Adrenal gland (tissue), 5 donors: Measurements from ENCODE around the gene FAM83C.

Experiments
- POLR2A ChIP-seq, 2 donors: fragments of 450-650 bp; IDR thresholded peaks; one replicate each; pipeline ENCODE4 v1.6.1; 2017; ENCODE audit warnings: antibody characterized with exemption in 2 of 2, mild to moderate bottlenecking in 2 of 2, moderate library complexity in 1 of 2
- TF ChIP-seq, protein P1 (sequence below), 6 experiments: fragments of 450-650 bp in 4 of 6; fragments of 200-600 bp in 2 of 6; sonication (generic) in 1 of 6; IDR thresholded peaks; 1 replicate in 5 of 6; 2 replicates in 1 of 6; pipeline versions ENCODE4 v1.5.1 to v1.8.0; 2016 to 2021; ENCODE audit warnings: antibody characterized with exemption in 6 of 6, mild to moderate bottlenecking in 2 of 6, moderate library complexity in 1 of 6
- donor health status: DM: no; HTN: no; CAD: no.

DNA sequence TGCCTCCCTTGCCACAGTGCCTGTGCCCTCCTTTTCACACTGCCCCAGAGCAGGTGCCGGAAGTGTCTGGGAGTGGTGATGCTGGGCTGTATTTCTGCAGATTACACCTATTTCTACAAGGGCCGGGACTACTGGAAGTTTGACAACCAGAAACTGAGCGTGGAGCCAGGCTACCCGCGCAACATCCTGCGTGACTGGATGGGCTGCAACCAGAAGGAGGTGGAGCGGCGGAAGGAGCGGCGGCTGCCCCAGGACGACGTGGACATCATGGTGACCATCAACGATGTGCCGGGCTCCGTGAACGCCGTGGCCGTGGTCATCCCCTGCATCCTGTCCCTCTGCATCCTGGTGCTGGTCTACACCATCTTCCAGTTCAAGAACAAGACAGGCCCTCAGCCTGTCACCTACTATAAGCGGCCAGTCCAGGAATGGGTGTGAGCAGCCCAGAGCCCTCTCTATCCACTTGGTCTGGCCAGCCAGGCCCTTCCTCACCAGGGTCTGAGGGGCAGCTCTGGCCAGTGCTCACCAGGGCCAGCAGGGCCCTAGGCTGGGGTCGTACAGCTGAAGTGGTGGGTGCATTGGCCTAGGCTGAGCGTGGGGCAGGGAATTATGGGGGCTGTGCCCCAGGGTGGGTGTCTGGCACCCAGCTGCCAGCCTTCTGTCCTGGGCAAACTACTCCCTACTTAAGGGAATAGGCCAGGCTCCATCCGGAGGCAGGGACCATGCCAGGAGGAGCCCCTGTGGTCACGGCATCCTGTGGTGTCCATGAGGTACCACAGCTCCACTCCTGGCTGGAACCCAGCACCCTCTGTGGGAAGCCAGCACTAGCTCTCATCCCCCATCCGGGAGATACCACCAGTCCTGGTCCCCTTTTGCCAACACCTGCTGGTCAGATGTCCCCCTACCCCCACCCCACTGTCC lies 17.8 kb downstream of the FAM83C start:
- TF ChIP-seq, protein P1, sequence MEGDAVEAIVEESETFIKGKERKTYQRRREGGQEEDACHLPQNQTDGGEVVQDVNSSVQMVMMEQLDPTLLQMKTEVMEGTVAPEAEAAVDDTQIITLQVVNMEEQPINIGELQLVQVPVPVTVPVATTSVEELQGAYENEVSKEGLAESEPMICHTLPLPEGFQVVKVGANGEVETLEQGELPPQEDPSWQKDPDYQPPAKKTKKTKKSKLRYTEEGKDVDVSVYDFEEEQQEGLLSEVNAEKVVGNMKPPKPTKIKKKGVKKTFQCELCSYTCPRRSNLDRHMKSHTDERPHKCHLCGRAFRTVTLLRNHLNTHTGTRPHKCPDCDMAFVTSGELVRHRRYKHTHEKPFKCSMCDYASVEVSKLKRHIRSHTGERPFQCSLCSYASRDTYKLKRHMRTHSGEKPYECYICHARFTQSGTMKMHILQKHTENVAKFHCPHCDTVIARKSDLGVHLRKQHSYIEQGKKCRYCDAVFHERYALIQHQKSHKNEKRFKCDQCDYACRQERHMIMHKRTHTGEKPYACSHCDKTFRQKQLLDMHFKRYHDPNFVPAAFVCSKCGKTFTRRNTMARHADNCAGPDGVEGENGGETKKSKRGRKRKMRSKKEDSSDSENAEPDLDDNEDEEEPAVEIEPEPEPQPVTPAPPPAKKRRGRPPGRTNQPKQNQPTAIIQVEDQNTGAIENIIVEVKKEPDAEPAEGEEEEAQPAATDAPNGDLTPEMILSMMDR (IDR thresholded peaks at IDR 0.05), result no peak
- no peak for TF ChIP-seq POLR2A (IDR thresholded peaks at IDR 0.05)
